ENCODE data around the gene ZNF426.
"Not testable (repeated sequence)": the region's sequence is repeated elsewhere in the genome, so short reads cannot be mapped to it uniquely, and the experiment has no call there.

The ZNF426 gene

DNA sequence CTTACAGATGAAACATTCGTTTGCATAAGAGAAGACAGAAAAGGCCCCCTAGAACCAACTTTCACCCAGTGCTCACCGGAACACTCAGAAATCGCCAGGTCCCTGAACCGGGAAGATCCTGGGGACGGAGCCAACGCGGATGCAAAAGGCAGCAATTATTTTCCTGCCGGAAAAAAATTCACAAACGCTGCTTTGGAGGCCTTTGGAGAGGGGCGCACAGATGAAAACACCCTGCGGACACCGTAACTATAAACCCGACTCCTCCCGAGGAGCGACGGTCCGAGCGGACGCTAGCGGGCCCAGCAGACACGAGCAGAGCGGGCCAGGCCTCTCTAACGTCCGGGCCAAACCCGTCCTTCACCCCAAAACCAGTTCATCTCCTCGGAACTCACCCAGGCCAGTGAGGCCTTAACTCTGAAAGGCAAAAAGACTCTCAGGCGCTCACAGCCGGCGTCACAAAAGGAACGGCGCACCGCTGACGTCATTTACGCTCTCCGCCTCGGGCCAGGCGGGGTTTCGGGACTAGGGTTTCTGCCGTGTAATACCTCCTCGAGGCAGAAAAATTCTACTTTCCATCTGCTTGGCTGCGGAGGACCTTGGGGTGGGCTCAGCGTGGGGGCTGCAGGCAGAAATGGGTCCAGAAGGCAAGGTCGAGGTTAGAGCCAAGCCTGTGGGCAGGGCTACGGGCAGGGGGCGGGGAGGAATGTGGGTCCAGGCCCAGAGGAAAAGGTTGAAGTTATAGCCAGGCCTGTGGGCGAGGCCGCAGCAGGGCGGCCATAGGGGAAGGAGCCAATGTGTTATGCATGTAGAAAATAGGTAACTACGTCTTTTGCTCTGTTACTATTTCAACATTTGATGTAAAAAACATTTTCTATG lies at the start of gene ZNF426:
Gene ZNF426 (minus strand): TSS at position 463 of the 876 bp plus-strand sequence. CDS start 2,413 bp downstream, outside the sequence.
- DNase-seq (ENCODE audit: low read depth): peak; percentile 75

DNA sequence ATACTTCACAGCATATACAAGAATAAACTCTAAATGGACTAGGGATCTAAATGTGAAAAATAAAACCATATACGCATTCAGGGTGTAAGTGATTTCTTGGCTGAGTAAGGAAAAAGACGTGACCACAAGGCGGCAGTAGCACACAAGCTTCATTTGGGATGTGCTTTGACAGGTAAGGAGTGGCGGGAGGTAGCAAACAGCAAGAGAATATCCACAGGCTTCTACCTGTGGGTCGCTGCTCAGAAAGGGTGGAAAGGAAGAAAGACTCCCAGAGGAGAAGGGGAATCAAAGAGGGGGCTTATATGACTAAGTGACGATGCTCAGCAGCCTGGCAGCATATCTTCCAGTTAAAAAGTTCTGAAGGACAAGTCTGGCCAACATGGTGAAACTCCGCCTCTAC lies 48.3 kb upstream of the ZNF426 start:
- DNase-seq (ENCODE audit: low read depth): peak; percentile 53

DNA sequence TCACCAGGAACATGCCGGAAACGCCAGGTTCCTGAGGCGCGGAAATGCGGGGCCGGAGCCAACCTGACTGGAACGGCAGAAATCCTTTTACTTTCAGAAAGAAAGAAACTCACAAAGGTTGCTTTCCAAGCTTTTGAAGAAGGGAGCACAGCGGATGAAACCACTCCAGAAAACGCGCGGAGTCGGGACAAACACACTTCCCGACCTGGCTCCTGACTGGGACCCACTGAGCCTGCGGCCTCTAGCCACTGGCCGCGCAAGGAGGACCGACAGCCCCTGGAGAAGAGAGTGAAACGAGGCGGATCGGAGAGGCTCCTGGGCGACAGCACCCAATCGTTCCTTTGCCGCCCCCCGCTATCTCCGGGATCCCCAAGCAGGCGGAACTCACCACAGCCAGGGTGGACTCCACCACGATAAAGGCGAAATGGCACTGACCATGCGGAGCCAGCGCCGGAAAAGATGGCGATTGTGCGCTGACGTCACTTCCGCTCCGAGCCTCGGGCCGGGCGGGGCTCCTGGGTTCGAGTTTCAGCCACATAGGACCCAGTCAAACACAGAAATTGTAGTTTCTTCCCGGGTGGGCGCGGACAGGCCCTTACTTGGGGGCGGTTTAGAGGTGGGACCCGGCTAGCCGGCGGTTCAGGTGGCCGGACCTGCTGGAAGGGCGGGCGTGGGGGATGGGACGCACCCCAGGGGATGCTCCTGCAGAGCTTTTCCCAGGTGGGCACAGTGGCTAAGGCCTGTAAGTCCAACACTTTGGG lies 45.8 kb upstream of the ZNF426 start, which contains the start of gene ZNF121:
Gene ZNF121 (minus strand): TSS at position 432 of the 761 bp plus-strand sequence. CDS start 16,407 bp downstream, outside the sequence.
- DNase-seq (ENCODE audit: low read depth): peak; percentile 66

DNA sequence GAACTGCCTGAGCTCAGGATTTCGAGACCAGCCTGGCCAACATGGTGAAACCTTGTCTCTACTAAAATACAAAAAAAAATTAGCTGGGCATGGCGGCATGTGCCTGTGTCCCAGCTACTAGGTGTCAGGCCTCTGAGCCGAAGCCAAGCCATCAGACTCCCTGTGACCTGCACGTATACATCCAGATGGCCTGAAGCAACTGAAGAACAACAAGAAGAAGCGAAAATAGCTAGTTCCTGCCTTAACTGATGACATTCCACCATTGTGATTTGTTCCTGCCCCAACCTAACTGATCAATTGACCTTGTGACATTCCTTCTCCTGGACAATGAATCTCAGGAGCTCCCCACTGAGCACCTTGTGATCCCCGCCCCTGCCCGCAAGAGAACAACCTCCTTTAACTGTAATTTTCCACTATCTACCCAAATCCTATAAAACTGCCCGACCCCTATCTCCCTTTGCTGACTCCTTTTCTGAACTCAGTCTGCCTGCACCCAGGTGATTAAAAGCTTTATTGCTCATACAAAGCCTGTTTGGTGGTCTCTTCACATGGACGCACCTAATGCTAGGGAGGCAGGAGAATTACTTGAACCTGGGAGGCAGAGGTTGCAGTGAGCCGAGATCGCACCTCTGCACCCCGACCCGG lies 43.8 kb upstream of the ZNF426 start:
- DNase-seq (ENCODE audit: low read depth): not testable (repeated sequence)

DNA sequence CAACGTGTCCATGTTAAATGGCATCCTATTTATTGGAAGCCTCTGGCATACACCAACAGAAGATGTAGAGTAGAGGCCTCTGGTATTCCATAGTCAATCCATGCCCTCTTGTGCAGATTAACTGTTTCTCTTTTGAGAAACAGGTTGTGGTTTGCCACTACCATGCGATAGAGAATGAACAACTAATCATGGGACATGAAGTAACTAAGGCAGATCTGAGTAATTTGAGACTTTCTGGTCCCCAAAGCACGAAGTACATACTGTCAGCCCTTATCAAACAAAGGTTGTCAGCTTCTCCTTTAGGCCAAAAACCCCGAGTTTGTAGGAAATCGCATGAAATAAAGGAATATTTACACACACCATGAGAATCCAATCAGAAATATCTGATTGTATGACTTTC lies 42.3 kb upstream of the ZNF426 start:
- DNase-seq (ENCODE audit: low read depth): no peak

DNA sequence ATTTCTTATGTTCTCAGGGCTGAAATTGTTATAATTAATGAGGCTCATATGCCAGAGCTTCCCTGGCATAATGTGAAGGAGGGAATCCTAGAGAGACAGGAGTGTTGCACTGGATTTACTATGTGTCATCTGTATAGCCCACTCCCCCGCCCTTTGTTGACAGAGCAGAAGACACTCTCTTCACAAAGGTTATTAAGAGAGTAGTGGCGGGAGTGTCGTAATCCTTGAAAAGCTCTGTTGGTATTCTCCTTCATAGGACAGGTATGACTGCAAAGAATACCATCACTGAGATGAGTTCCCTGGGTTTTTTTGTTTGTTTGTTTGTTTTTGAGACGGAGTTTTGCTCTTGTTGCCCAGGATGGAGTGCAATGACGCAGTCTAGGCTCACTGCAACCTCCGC lies 31.8 kb upstream of the ZNF426 start:
- no peak for DNase-seq (ENCODE audit: low read depth)

DNA sequence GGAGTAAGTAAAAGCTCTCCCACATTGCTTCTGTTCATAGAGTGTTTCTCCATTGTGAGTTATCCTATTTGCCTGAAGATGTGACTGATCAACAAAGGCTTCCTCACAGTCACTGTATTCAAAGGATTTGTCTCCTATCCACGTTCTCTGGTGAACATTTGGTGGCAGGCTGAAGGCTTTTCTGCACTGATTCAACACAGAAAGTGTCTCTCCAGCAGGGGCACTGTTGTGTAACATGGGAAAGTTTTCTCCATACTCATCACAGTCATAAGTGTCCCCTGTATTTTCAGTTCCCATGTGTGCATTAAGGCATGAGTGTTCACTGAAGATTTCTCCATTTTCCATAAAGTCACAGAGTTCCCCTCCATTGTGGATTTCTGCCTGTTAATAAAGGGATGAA lies 28.3 kb upstream of the ZNF426 start:
- no peak for DNase-seq (ENCODE audit: low read depth)

DNA sequence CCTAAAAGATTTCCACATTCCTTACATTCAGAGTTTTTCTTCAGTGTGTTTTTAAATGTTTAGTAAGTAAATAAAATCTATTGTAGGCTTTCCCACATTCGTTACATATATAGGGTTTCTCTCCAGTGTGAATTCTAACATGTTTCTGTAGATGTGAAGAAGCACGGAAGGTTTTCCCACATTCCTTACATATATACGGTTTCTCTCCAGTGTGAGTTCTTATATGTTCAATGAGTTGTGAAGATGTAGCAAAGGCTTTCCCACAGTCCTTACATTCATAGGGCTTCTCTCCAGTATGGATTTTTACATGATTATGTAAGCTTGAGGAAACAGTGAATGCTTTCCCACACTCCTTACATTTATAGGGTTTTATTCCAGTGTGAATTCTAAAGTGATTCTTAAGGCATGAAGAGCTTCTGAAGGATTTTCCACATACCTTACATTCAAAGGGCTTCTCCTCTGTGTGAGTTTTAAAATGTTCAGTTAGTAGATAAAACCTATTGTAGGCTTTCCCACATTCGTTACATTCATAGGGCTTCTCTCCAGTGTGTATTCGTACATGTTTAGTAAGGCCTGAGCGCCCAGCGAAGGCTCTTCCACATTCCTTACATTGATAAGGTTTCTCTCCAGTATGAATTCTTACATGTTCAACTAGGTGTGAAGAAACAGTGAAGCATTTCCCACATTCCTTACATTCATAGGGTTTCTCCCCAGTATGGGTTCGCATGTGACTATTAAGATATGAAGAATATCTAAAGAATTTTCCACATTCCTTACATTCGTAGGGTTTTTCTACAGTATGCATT lies 27.7 kb upstream of the ZNF426 start:
- no peak for DNase-seq (ENCODE audit: low read depth)

DNA sequence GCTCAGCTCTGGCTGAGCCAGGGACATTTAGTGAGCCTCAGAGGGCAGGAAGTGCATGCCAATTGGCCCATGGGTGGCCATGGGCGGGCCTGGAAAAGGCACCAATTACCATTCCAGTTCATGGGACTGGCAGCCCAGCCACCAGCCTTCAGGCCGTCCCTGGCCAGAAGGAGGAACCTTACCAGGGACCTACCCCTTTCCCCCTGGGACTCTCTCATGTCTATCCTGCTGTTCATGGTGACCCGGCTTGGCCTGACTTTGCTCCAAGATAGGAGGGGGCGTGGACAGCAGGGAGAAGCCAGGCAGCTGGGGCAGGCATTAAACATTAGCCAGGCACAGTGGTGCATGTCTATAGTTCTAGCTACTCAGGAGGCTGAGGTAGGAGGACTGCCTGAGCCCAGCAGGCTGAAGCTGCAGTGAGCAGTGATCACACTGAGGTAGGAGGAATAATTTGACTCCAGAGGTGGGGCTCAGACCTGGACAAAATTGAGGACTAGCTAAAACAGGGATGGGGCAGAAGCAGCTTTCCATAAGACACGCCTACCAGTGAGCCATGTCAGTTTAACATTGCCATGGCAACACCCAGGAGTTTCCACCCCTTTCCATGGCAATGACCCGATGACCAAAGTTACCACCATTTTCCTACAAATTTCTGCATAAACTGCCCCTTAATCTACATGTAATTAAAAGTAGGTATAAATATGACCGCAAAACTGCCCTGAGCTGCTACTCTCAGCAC lies 14.3 kb upstream of the ZNF426 start:
- DNase-seq (ENCODE audit: low read depth): no peak

DNA sequence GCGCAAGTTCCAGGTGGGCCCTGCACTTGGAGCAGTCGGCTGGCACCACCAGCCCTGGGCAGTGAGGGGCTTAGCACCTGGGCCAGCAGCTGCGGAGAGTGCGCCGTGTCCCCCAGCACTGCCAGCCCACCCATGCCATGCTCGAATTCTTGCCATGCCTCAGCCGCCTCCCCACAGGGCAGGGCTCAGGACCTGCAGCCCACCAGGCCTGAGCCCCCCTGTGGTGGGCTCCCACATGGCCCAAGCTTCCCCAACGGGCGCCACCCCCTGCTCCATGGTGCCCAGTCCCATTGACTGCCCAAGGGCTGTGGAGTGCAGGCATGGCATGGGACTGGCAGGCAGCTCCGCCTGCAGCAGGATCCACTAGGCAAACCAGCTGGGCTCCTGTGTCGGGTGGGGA lies 9.4 kb upstream of the ZNF426 start:
- DNase-seq (ENCODE audit: low read depth): no peak

DNA sequence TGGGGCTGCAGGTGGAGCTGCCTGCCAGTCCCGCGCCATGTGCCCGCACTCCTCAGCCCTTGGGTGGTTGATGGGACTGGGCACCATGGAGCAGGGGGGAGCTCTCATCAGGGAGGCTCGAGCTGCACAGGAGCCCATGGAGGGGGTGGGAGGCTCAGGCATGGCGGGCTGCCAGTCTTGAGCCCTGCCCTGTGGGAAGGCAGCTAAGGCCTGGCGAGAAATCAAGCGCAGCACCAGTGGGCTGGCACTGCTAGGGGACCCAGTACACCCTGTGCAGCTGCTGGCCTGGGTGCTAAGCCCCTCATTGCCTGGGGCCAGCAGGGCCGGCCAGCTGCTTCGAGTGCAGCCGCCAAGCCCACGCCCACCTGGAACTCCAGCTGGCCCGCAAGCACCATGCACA lies 2.8 kb upstream of the ZNF426 start:
- DNase-seq (ENCODE audit: low read depth): not testable (repeated sequence)

DNA sequence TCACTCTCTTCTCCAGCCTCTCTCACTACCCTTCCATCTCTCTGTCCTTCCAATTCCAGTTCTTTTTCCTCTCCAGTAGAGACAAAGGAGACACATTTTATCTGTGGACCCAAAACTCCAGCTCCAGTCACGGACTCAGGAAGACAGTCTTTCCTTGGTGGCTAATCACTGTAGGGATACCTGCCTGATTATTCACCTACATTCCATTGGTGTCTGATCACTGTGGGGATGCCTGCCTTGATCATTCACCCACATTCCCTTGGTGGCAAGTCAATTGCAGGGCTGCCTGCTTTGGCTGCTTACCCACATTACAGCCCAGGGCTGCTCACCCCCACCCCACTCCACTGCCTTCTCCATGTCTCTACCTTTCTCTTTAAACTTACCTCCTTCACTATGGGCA lies 1.5 kb upstream of the ZNF426 start:
- not testable (repeated sequence) for DNase-seq (ENCODE audit: low read depth)

DNA sequence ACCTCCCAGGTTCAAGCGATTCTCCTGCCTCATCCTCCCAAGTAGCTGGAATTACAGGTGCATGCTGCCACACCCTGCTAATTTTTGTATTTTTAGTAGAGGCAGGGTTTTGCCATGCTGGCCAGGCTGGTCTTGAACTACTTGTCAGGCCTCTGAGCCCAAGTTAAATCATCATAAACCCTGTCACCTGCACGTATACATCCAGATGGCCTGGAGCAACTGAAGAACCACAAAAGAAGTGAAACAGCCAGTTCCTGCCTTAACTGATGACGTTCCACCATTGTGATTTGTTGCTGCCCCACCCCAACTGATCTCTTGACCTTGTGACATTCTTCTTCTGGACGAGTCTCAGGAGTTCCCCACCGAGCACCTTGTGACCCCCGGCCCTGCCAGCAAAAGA lies 756 bp upstream of the ZNF426 start:
- DNase-seq (ENCODE audit: low read depth): not testable (repeated sequence)

DNA sequence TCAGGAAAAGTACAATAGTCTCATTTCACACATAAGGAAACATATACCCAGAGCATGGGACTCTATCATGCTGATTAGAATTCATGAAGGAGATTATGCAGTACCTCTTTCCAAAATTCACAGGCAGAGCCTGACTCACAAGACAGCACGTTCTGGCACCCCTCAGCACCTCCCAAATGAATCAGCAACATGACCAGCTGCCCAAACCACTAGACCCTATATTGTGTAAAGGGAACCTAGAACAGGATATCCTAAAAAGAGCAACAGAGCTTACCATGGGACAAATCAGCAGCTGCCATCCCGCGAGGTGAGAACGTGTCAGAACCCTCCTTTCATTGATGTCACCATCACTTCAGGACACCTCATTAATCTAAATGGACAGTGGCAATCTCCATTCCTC lies 2.5 kb downstream of the ZNF426 start:
- no peak for DNase-seq (ENCODE audit: low read depth)

DNA sequence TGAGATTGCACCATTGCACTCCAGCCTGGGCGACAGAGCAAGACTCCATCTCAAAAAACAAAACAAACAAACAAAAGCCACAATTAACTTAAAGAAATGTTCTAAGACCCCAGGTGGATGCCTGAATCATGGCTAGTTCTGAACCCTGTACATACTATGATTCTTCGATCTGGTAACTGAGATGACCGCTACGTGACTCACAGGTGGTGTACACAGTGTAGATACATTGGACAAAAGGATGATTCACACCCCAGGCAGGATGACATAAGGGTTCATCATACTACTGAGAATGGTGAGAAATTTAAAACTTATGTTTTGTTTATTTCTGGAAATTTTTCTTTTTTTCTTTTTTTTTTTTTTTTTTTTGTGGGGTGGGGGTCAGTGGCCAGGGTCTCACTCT lies 6.5 kb downstream of the ZNF426 start:
- no peak for DNase-seq (ENCODE audit: low read depth)

DNA sequence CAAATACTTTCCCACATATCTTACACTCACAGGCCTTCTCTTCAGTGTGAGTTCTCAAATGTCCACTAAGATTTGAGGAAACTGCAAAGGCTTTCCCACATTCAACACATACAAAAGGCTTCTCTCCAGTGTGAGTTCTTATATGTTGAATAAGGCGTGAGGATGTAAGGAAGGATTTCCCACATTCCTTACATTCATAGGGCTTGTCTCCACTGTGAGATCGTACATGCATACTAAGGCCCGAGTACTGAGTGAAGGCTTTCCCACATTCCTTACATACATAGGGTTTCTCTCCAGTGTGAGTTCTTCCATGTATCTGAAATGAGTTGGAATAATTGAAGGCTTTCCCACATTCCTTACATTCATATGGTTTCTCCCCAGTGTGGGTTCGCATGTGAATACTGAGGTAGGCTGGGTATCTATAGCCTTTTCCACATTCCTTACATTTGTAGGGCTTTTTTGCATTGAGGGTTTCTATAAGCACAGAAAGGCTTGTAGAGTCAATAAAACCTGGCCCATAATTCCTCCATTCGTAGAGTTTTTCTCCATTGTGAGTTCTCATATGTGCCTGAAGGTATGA lies 9.6 kb downstream of the ZNF426 start:
- no peak for DNase-seq (ENCODE audit: low read depth)

DNA sequence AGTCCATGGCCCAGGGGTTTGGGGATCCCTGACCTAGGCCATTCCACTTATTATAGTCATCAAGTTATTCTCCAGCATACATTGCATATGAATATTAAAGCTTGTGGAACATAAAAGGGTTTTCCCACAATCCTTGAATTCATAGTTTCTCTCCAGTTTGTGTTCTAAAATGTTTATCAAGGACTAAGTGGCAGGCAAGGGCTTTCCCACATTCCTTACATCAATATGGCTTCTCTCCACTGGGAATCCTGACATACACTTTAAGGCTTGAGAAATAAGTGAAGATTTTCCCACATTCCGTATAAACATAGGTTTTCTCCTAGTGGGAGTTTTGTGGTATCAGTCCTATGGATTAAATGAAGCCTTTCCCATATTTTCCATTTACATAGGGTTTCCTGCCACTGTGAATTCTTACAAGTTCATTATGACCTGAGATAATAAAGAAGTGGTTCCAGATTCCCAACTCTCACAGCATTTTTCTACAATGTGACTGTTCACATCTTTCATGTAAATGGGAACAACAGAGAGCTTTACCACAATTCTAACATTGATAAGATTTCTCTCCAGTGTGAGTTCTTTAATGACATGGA lies 14.5 kb downstream of the ZNF426 start:
- DNase-seq (ENCODE audit: low read depth): no peak

DNA sequence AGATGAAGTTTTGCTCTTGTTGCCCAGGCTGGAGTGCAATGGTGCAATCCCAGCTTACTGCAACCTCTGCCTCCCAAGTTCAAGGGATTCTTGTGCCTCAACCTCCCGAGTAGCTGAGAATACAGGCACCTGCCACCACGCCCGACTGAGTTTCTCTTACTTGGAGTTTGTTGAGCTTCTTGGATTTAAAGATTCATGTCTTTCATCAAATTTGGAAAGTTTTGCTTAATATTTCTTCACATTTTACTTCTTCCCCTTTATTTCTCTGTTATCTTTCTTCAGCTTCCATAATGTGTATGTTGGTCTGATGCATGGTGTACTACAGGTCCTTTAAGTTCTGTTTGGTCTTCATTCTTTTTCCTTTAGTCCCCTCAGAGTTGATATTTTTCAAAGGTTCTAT lies 31.2 kb downstream of the ZNF426 start:
- no peak for DNase-seq (ENCODE audit: low read depth)

DNA sequence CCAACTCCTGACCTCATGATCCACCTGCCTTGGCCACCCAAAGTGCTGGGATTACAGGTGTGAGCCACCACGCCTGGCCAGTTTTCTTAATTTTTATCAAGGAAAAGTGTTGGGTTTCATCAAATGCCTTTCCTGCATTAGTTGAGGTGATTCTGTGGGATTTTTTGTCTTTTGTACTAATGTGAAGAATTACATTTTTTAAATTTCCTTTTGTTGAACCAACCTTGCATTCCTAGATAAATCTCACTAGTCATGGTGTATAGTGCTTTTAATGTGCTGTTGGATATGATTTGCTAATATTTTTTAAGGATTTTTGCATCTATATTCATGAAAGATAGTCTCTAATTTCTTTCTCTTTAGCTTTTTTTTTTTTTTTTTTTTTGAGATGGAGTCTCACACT lies 37.6 kb downstream of the ZNF426 start:
- no peak for DNase-seq (ENCODE audit: low read depth)

DNA sequence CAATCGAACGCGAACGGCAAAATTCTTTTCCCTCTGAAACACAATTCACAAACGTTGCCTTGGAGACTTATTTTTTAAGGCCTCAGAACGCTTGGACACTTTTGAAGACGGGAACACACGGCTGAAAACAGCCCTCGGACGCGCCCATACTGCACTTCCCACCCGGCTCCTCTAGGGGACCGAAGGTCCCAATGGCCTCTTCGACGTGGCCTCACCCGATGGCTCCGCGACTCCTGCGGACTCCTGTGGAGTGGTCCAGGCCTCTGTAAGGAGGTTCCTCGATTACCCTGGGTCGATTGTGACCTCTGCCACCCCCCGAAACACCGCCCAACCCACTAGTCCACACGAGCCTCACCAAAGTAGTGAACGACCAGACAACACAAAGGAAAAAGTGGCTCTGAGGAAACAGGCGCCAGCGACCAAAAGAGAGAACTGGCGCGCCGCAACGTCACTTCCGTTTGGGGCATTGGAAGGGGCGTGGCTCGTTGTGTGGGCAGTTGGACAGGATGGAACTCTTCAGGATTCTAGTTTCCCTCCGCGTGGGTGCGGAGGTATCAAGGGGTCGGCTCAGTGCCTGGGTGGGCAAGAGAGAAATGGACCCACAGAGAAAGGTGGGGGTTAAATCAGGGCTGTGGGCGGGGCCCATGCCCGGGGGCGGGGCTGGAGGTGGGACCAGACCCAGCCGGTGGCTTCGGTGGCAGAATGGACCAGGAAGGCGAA lies 40.1 kb downstream of the ZNF426 start, which contains the start of gene ZNF560:
Gene ZNF560 (minus strand): TSS at position 434 of the 720 bp plus-strand sequence. CDS start 23,303 bp downstream, outside the sequence.
- no peak for DNase-seq (ENCODE audit: low read depth)

Measured in stimulated activated CD8-positive, alpha-beta memory T cell treated with anti-CD3 and anti-CD28 coated beads, Interleukin-7, amount 100 ng/mL, for 24 hours (primary cell).